Uterus (tissue), 4 donors: ENCODE data around the gene NKX2-1. TPM values are rescaled to one million over a fixed set of nuclear protein-coding genes. Genes with fewer than 3 reads are reported as not detected.

Experiments
- DNase-seq, 2 donors: peaks; one replicate each; pipeline ENCODE4 v3.0.0-alpha.2; 2019 to 2020
- H3K27ac ChIP-seq, 2 donors: fragments of 200-600 bp; sonication (generic); 1 replicate in 1 of 2; 2 replicates in 1 of 2; pipeline ENCODE4 v1.5.1; 2016 to 2018
- H3K27me3 ChIP-seq, 2 donors: fragments of 200-600 bp; sonication (generic); one replicate each; pipeline ENCODE4 v1.5.1; 2018 to 2019; ENCODE audit warnings: control low read depth in 1 of 2
- H3K36me3 ChIP-seq, 2 donors: fragments of 200-600 bp; sonication (generic); one replicate each; pipeline ENCODE4 v1.5.1; 2019; ENCODE audit warnings: control low read depth in 1 of 2
- H3K4me1 ChIP-seq, 2 donors: fragments of 200-600 bp; sonication (generic); one replicate each; pipeline ENCODE4 v1.5.1; 2018 to 2019; ENCODE audit warnings: control low read depth in 1 of 2
- H3K4me3 ChIP-seq, 2 donors: fragments of 200-600 bp; sonication (generic); 1 replicate in 1 of 2; 2 replicates in 1 of 2; pipeline ENCODE4 v1.5.1; 2018 to 2019; ENCODE audit warnings: mild to moderate bottlenecking in 1 of 2
- H3K9me3 ChIP-seq, 2 donors: fragments of 200-600 bp; sonication (generic); one replicate each; pipeline ENCODE4 v1.5.1; 2019; ENCODE audit warnings: control low read depth in 1 of 2
- CTCF ChIP-seq, 4 experiments: fragments of 200-600 bp in 2 of 4; fragments of 450-650 bp in 2 of 4; sonication (generic) in 2 of 4; IDR thresholded peaks; one replicate each; pipeline ENCODE4 v1.5.1; 2016 to 2019; ENCODE audit warnings: antibody characterized with exemption in 4 of 4, mild to moderate bottlenecking in 2 of 4, moderate library complexity in 1 of 4
- POLR2A ChIP-seq, 2 donors: fragments of 450-650 bp; IDR thresholded peaks; one replicate each; pipeline ENCODE4 v1.6.1; 2016; ENCODE audit warnings: antibody characterized with exemption in 2 of 2, mild to moderate bottlenecking in 1 of 2, moderate library complexity in 1 of 2
- intact Hi-C: fragments of 100-400 bp; cut with DNase I; formaldehyde crosslinking; loops from one replicate; pipeline ENCODE4 v1.15.1; 2023; ENCODE audit warnings: low total_unique reads
- total RNA-seq, 4 donors: library from RNA; depleted of rRNA in 3 of 4; stranded (reverse); fragments of >200 nt in 3 of 4; gene quantifications; one replicate each; pipeline versions ENCODE4 v1.1.0 to v1.2.4, GENCODE V29; 2014 to 2023
- donor health status: DM: yes; HTN: yes; CAD: no.

Gene NKX2-1
- total RNA-seq, 4 donors from 2014 or later = not detected

GRCh38 chr14:36507847-36508417 lies 12.1 kb downstream of the NKX2-1 start:
- no peaks in the 10 kb centered on the region for H3K9me3 ChIP-seq
- no peak overlapping the region for H3K4me3 ChIP-seq
- peaks cover 0 to 87% of the 10 kb centered on the region in 2 donors for H3K27me3 ChIP-seq
- DNase-seq = no peak
- H3K36me3 ChIP-seq = no peaks in the 10 kb centered on the region
- peaks cover 0 to 5% of the 10 kb centered on the region in 2 donors for H3K4me1 ChIP-seq
- H3K27ac ChIP-seq = no peak overlapping the region
- no peak for TF ChIP-seq POLR2A (IDR thresholded peaks at IDR 0.05)
- TF ChIP-seq CTCF (IDR thresholded peaks at IDR 0.05) = no peak
- intact Hi-C loops = no loop called here

- peaks cover 0 to 83% of the 10 kb centered on the region in 2 donors for H3K27me3 ChIP-seq
Measured at GRCh38 chr14:36506732-36507614, 13.1 kb downstream of the NKX2-1 start.

GRCh38 chr14:36505892-36506731 lies 13.9 kb downstream of the NKX2-1 start:
- TF ChIP-seq POLR2A (IDR thresholded peaks at IDR 0.05) (no peak), CTCF (IDR thresholded peaks at IDR 0.05) (no peak)
- intact Hi-C loops = no loop called here

More at GRCh38 chr14:36506732-36507614, 13.1 kb downstream of the NKX2-1 start:
- no peaks in the 10 kb centered on the region for H3K36me3 ChIP-seq
- no peak overlapping the region for H3K27ac ChIP-seq
- no peak overlapping the region for H3K4me3 ChIP-seq
- intact Hi-C loops = no loop called here
- H3K9me3 ChIP-seq = no peaks in the 10 kb centered on the region
- DNase-seq = no peak
- H3K4me1 ChIP-seq = peaks cover 0 to 5% of the 10 kb centered on the region in 2 donors
- no peak for TF ChIP-seq CTCF (IDR thresholded peaks at IDR 0.05)
- TF ChIP-seq POLR2A (IDR thresholded peaks at IDR 0.05) = no peak

GRCh38 chr14:36505181-36505815 lies 14.7 kb downstream of the NKX2-1 start:
- TF ChIP-seq CTCF (IDR thresholded peaks at IDR 0.05) (no peak), POLR2A (IDR thresholded peaks at IDR 0.05) (no peak)
- intact Hi-C loops = no loop called here
- peaks cover 0 to 5% of the 10 kb centered on the region in 2 donors for H3K4me1 ChIP-seq
- no peak for DNase-seq
- H3K9me3 ChIP-seq = no peaks in the 10 kb centered on the region
- H3K27me3 ChIP-seq = peaks cover 0 to 70% of the 10 kb centered on the region in 2 donors
- no peak overlapping the region for H3K4me3 ChIP-seq
- no peak overlapping the region for H3K27ac ChIP-seq
- H3K36me3 ChIP-seq = no peaks in the 10 kb centered on the region

More at GRCh38 chr14:36505892-36506731, 13.9 kb downstream of the NKX2-1 start:
- H3K9me3 ChIP-seq = no peaks in the 10 kb centered on the region
- no peak overlapping the region for H3K4me3 ChIP-seq
- no peak for DNase-seq
- no peak overlapping the region for H3K27ac ChIP-seq
- no peaks in the 10 kb centered on the region for H3K36me3 ChIP-seq
- peaks cover 0 to 5% of the 10 kb centered on the region in 2 donors for H3K4me1 ChIP-seq
- peaks cover 0 to 76% of the 10 kb centered on the region in 2 donors for H3K27me3 ChIP-seq
